Activated CD4-positive, CD25-positive, alpha-beta regulatory T cell treated with anti-CD3 and anti-CD28 coated beads, Interleukin-2, amount 50 U/mL, for 72 hours (primary cell): ENCODE measurements around the gene PBLD.

Experiments used
- DNase-seq: peaks from one replicate; pipeline ENCODE4 v3.0.0; 2021

The PBLD gene

GRCh38 chr10:68332259-68333057, at the start of gene PBLD:
PBLD (minus strand) TSS chr10:68332928; CDS start chr10:68306844, 26,084 bp downstream.
- peak; percentile 68 for DNase-seq

GRCh38 chr10:68371604-68372003, 38.9 kb upstream of the PBLD start:
- no peak for DNase-seq

- no peak for DNase-seq
Measured at GRCh38 chr10:68367121-68367520, 34.4 kb upstream of the PBLD start.

GRCh38 chr10:68366600-68366999, 33.9 kb upstream of the PBLD start:
- DNase-seq = no peak

- DNase-seq = no peak
Measured at GRCh38 chr10:68365611-68366010, 32.9 kb upstream of the PBLD start.

- no peak for DNase-seq
Measured at GRCh38 chr10:68364101-68364886, 31.6 kb upstream of the PBLD start.

GRCh38 chr10:68362590-68362989, 29.9 kb upstream of the PBLD start:
- no peak for DNase-seq

GRCh38 chr10:68359189-68359588, 26.5 kb upstream of the PBLD start:
- no peak for DNase-seq

GRCh38 chr10:68353537-68353936, 20.8 kb upstream of the PBLD start:
- no peak for DNase-seq

GRCh38 chr10:68348265-68348741, 15.6 kb upstream of the PBLD start:
- DNase-seq = peak; percentile 35

- no peak for DNase-seq
Measured at GRCh38 chr10:68346774-68347173, 14.0 kb upstream of the PBLD start.

GRCh38 chr10:68345621-68346020, 12.9 kb upstream of the PBLD start:
- DNase-seq = no peak

- DNase-seq = no peak
Measured at GRCh38 chr10:68342909-68343516, 10.3 kb upstream of the PBLD start.

GRCh38 chr10:68340358-68341080, 7.8 kb upstream of the PBLD start:
- DNase-seq = no peak

GRCh38 chr10:68336754-68337351, 4.1 kb upstream of the PBLD start:
- no peak for DNase-seq

GRCh38 chr10:68334672-68335467, 2.1 kb upstream of the PBLD start:
- no peak for DNase-seq

- no peak for DNase-seq
Measured at GRCh38 chr10:68333440-68334431, 1.0 kb upstream of the PBLD start.

- no peak for DNase-seq
Measured at GRCh38 chr10:68333058-68333395, 299 bp upstream of the PBLD start.

- peak; percentile 99 for DNase-seq
Measured at GRCh38 chr10:68331455-68332258, 1.1 kb downstream of the PBLD start, which contains the start of gene HNRNPH3. HNRNPH3 (plus strand) TSS chr10:68332064; CDS start chr10:68337222, 5,158 bp downstream.
